Measurements from ENCODE around the gene PFKP. TPM values are rescaled to one million over a fixed set of nuclear protein-coding genes. Genes with fewer than 3 reads are reported as not detected.

The PFKP gene
- total and polyA plus RNA-seq, 2 donors = 40.7 to 118 TPM

DNA sequence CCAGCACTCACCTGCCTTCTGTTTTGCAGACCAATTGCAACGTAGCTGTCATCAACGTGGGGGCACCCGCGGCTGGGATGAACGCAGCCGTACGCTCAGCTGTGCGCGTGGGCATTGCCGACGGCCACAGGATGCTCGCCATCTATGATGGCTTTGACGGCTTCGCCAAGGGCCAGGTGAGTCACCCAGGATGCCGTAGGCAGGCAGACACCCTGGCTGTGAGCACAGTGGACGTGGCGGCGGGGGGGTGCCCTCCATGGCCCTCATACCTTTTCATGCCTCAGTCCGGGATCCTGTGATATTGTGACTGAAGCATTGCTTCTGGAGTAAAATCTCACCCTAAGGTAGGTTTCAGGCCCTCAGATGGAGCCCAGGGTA lies 46.0 kb downstream of the PFKP start:
- WGBS = 97% methylated on average over 19 of the region's 19 CpGs
- Histone ChIP-seq H3K4me1 (ENCODE audit: control insufficient read depth in 2 of 2, insufficient read depth in 2 of 2, low read length in 2 of 2) (no peaks in the 10 kb centered on the region), H3K36me3 (ENCODE audit: control insufficient read depth in 2 of 2, insufficient read depth in 2 of 2, low read length in 1 of 2) (peaks cover 67 to 79% of the 10 kb centered on the region in 2 donors)

DNA sequence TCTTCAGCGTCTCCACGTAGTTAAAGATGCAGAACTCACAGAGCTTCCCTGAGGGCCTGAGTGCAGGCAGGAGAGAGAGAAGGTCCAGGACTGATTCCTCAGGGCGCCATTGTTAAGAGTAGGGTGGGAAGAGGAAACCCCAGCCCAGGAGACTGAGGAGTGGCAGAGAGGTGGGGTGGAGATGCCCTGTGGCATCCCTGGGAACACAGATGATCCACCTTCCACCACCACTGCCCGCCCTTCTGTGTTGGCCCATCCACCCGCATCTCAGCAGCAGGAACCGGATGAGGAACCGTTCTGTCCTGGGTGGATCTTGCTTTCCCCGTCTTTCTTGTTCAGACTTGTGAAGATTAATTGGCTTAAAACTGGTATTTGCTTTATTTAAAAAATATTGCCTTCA lies 48.3 kb downstream of the PFKP start:
- Histone ChIP-seq H3K36me3 (ENCODE audit: control insufficient read depth in 2 of 2, insufficient read depth in 2 of 2, low read length in 1 of 2) (peaks cover 68 to 71% of the 10 kb centered on the region in 2 donors), H3K9me3 (ENCODE audit: control insufficient read depth in 2 of 2, insufficient read depth in 1 of 2, low read length in 1 of 2) (no peaks in the 10 kb centered on the region), H3K27ac (ENCODE audit: low read depth in 1 of 2, low read length in 1 of 2) (no peak overlapping the region)

More for the DNA sequence above, 46.0 kb downstream of the PFKP start:
- H3K4me3 ChIP-seq (ENCODE audit: low read length in 2 of 2) = no peak overlapping the region
- H3K9me3 ChIP-seq (ENCODE audit: control insufficient read depth in 2 of 2, insufficient read depth in 1 of 2, low read length in 1 of 2) = no peaks in the 10 kb centered on the region
- no peaks in the 10 kb centered on the region for H3K27me3 ChIP-seq (ENCODE audit: control insufficient read depth in 2 of 2, insufficient read depth in 1 of 2, low read length in 1 of 2)
- no peak overlapping the region for H3K27ac ChIP-seq (ENCODE audit: low read depth in 1 of 2, low read length in 1 of 2)
- no peak for DNase-seq (ENCODE audit: low read depth in 6 of 9, low spot score in 9 of 9)

DNA sequence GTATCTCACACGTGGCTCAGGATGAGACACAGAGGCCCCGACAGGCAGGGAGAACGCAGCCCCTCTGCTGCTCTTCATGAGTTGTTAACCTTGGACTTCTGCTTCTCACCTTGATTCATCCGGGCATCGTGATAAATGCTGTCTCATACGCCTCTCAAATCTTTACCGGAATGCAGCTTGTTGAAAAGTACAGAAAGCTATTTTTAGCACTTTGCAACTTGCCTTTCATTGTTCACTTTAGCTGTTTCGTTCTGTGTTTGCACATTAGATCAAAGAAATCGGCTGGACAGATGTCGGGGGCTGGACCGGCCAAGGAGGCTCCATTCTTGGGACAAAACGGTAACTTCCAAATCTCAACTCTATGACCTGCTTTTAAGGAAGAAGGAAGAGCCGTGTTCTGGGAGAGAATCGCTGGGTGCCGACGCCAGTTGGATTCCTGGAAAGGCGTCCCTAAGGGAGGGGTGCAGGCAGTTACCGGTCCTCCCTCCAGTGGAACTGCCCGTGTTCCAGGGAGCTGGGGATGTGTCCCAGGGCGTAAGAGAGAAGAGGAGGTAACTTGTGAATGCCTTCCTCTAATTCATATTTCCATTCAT lies 49.3 kb downstream of the PFKP start:
- DNase-seq (ENCODE audit: low read depth in 6 of 9, low spot score in 9 of 9) = no peak
- peaks cover 64 to 69% of the 10 kb centered on the region in 2 donors for H3K36me3 ChIP-seq (ENCODE audit: control insufficient read depth in 2 of 2, insufficient read depth in 2 of 2, low read length in 1 of 2)
- no peaks in the 10 kb centered on the region for H3K9me3 ChIP-seq (ENCODE audit: control insufficient read depth in 2 of 2, insufficient read depth in 1 of 2, low read length in 1 of 2)
- no peaks in the 10 kb centered on the region for H3K27me3 ChIP-seq (ENCODE audit: control insufficient read depth in 2 of 2, insufficient read depth in 1 of 2, low read length in 1 of 2)
- 87% methylated on average over 20 of the region's 20 CpGs for WGBS
- H3K27ac ChIP-seq (ENCODE audit: low read depth in 1 of 2, low read length in 1 of 2) = no peak overlapping the region
- H3K4me1 ChIP-seq (ENCODE audit: control insufficient read depth in 2 of 2, insufficient read depth in 2 of 2, low read length in 2 of 2) = no peaks in the 10 kb centered on the region
- no peak overlapping the region for H3K4me3 ChIP-seq (ENCODE audit: low read length in 2 of 2)

More for the DNA sequence above, 48.3 kb downstream of the PFKP start:
- H3K27me3 ChIP-seq (ENCODE audit: control insufficient read depth in 2 of 2, insufficient read depth in 1 of 2, low read length in 1 of 2) = no peaks in the 10 kb centered on the region
- DNase-seq (ENCODE audit: low read depth in 6 of 9, low spot score in 9 of 9) = no peak
- WGBS = 97% methylated on average over 8 of the region's 8 CpGs
- no peak overlapping the region for H3K4me3 ChIP-seq (ENCODE audit: low read length in 2 of 2)
- no peaks in the 10 kb centered on the region for H3K4me1 ChIP-seq (ENCODE audit: control insufficient read depth in 2 of 2, insufficient read depth in 2 of 2, low read length in 2 of 2)

DNA sequence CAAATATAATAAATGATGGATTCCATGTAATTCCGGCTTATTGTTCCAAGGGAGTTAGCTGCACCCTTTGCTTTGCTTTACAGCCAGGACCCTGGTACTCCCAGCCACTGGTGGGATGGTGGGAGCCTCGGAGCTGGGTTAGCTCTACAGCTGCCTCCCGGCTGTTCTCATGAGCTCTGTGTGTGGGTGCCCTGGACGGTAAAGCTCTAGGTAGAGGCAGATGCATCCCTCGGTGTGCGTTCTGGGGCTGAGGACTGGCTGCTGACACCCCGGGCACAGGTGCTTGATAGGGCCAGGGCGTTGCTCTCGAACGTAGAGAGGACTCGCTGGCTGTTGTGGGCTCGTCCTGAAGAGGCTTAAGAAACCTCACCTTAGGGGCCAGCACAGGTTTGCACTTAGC lies 50.1 kb downstream of the PFKP start:
- peaks cover 62 to 67% of the 10 kb centered on the region in 2 donors for H3K36me3 ChIP-seq (ENCODE audit: control insufficient read depth in 2 of 2, insufficient read depth in 2 of 2, low read length in 1 of 2)
- 97% methylated on average over 12 of the region's 12 CpGs for WGBS
- DNase-seq (ENCODE audit: low read depth in 6 of 9, low spot score in 9 of 9) = no peak

DNA sequence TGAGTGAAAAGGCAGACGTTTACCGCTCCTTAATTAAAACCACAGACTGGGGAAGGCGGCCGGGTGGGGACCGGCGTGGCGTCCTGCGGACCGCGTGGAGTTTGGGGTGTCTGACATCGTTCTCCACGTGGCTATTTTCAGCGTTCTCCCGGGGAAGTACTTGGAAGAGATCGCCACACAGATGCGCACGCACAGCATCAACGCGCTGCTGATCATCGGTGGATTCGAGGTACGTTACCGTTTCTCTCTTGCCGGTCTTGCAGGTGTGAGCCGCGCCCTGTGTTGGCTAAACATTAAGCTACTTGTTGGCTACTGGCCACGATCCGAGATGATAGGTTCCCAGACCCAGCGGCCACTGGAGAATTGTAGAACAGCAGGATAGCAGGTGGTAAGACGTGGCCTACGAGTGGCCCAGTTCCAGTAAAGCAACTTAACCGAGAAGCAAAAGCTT lies 51.3 kb downstream of the PFKP start:
- no peak overlapping the region for H3K4me3 ChIP-seq (ENCODE audit: low read length in 2 of 2)
- peaks cover 62 to 69% of the 10 kb centered on the region in 2 donors for H3K36me3 ChIP-seq (ENCODE audit: control insufficient read depth in 2 of 2, insufficient read depth in 2 of 2, low read length in 1 of 2)
- no peaks in the 10 kb centered on the region for H3K4me1 ChIP-seq (ENCODE audit: control insufficient read depth in 2 of 2, insufficient read depth in 2 of 2, low read length in 2 of 2)
- no peak overlapping the region for H3K27ac ChIP-seq (ENCODE audit: low read depth in 1 of 2, low read length in 1 of 2)
- 96% methylated on average over 32 of the region's 32 CpGs for WGBS
- no peak for DNase-seq (ENCODE audit: low read depth in 6 of 9, low spot score in 9 of 9)
- H3K9me3 ChIP-seq (ENCODE audit: control insufficient read depth in 2 of 2, insufficient read depth in 1 of 2, low read length in 1 of 2) = no peaks in the 10 kb centered on the region
- H3K27me3 ChIP-seq (ENCODE audit: control insufficient read depth in 2 of 2, insufficient read depth in 1 of 2, low read length in 1 of 2) = no peaks in the 10 kb centered on the region

More for the DNA sequence above, 50.1 kb downstream of the PFKP start:
- Histone ChIP-seq H3K27me3 (ENCODE audit: control insufficient read depth in 2 of 2, insufficient read depth in 1 of 2, low read length in 1 of 2) (no peaks in the 10 kb centered on the region), H3K9me3 (ENCODE audit: control insufficient read depth in 2 of 2, insufficient read depth in 1 of 2, low read length in 1 of 2) (no peaks in the 10 kb centered on the region), H3K27ac (ENCODE audit: low read depth in 1 of 2, low read length in 1 of 2) (no peak overlapping the region), H3K4me1 (ENCODE audit: control insufficient read depth in 2 of 2, insufficient read depth in 2 of 2, low read length in 2 of 2) (no peaks in the 10 kb centered on the region), H3K4me3 (ENCODE audit: low read length in 2 of 2) (no peak overlapping the region)

- no peaks in the 10 kb centered on the region for H3K9me3 ChIP-seq (ENCODE audit: control insufficient read depth in 2 of 2, insufficient read depth in 1 of 2, low read length in 1 of 2)
- 96% methylated on average over 31 of the region's 31 CpGs for WGBS
- H3K36me3 ChIP-seq (ENCODE audit: control insufficient read depth in 2 of 2, insufficient read depth in 2 of 2, low read length in 1 of 2) = peaks cover 67 to 69% of the 10 kb centered on the region in 2 donors
- H3K27ac ChIP-seq (ENCODE audit: low read depth in 1 of 2, low read length in 1 of 2) = no peak overlapping the region
- no peak overlapping the region for H3K4me3 ChIP-seq (ENCODE audit: low read length in 2 of 2)
- no peaks in the 10 kb centered on the region for H3K27me3 ChIP-seq (ENCODE audit: control insufficient read depth in 2 of 2, insufficient read depth in 1 of 2, low read length in 1 of 2)
- no peak for DNase-seq (ENCODE audit: low read depth in 6 of 9, low spot score in 9 of 9)
- H3K4me1 ChIP-seq (ENCODE audit: control insufficient read depth in 2 of 2, insufficient read depth in 2 of 2, low read length in 2 of 2) = no peaks in the 10 kb centered on the region
Observed at GRCh38 chr10:3119796-3120459, 52.6 kb downstream of the PFKP start.

DNA sequence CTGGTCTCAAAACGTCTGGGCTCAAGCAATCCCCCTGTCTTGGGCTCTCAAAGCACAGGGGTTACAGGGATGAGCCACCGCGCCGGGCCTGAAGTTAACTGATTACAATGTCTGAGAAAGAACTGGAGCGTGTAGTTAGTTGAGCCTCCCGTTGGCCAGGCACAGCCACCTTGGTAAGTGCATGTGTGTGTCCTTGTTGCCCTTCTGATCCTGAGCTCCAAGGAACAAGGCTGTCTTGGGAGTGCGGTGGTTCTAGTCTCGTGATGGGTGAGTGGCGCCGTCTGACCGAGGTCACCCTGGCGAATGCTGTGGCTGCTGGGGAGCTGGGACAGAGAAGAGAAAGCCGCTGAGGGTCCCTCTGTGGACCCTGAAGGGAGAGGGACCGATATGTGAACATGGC lies 54.7 kb downstream of the PFKP start:
- peaks cover 59 to 75% of the 10 kb centered on the region in 2 donors for H3K36me3 ChIP-seq (ENCODE audit: control insufficient read depth in 2 of 2, insufficient read depth in 2 of 2, low read length in 1 of 2)
- H3K27me3 ChIP-seq (ENCODE audit: control insufficient read depth in 2 of 2, insufficient read depth in 1 of 2, low read length in 1 of 2) = no peaks in the 10 kb centered on the region
- 93% methylated on average over 14 of the region's 14 CpGs for WGBS

GRCh38 chr10:3122486-3123205 lies 55.3 kb downstream of the PFKP start:
- Histone ChIP-seq H3K27me3 (ENCODE audit: control insufficient read depth in 2 of 2, insufficient read depth in 1 of 2, low read length in 1 of 2) (no peaks in the 10 kb centered on the region), H3K36me3 (ENCODE audit: control insufficient read depth in 2 of 2, insufficient read depth in 2 of 2, low read length in 1 of 2) (peaks cover 55 to 75% of the 10 kb centered on the region in 2 donors), H3K4me1 (ENCODE audit: control insufficient read depth in 2 of 2, insufficient read depth in 2 of 2, low read length in 2 of 2) (no peaks in the 10 kb centered on the region), H3K27ac (ENCODE audit: low read depth in 1 of 2, low read length in 1 of 2) (no peak overlapping the region), H3K9me3 (ENCODE audit: control insufficient read depth in 2 of 2, insufficient read depth in 1 of 2, low read length in 1 of 2) (peaks cover 0 to 11% of the 10 kb centered on the region in 2 donors), H3K4me3 (ENCODE audit: low read length in 2 of 2) (no peak overlapping the region)
- 97% methylated on average over 27 of the region's 27 CpGs for WGBS
- no peak for DNase-seq (ENCODE audit: low read depth in 6 of 9, low spot score in 9 of 9)

More for the DNA sequence above, 54.7 kb downstream of the PFKP start:
- H3K4me3 ChIP-seq (ENCODE audit: low read length in 2 of 2) = no peak overlapping the region
- no peaks in the 10 kb centered on the region for H3K4me1 ChIP-seq (ENCODE audit: control insufficient read depth in 2 of 2, insufficient read depth in 2 of 2, low read length in 2 of 2)
- no peak overlapping the region for H3K27ac ChIP-seq (ENCODE audit: low read depth in 1 of 2, low read length in 1 of 2)
- no peak for DNase-seq (ENCODE audit: low read depth in 6 of 9, low spot score in 9 of 9)
- H3K9me3 ChIP-seq (ENCODE audit: control insufficient read depth in 2 of 2, insufficient read depth in 1 of 2, low read length in 1 of 2) = peaks cover 0 to 5% of the 10 kb centered on the region in 2 donors
